GM12801 (cell line): ENCODE data around the gene RAE1.

Experiments
- CTCF ChIP-seq: IDR thresholded peaks from one replicate; pipeline ENCODE4 v1.5.1; 2011; ENCODE audit warnings: control low read depth; ENCODE audit not compliant: insufficient read length; ENCODE audit errors: extremely low read depth

Gene RAE1

DNA sequence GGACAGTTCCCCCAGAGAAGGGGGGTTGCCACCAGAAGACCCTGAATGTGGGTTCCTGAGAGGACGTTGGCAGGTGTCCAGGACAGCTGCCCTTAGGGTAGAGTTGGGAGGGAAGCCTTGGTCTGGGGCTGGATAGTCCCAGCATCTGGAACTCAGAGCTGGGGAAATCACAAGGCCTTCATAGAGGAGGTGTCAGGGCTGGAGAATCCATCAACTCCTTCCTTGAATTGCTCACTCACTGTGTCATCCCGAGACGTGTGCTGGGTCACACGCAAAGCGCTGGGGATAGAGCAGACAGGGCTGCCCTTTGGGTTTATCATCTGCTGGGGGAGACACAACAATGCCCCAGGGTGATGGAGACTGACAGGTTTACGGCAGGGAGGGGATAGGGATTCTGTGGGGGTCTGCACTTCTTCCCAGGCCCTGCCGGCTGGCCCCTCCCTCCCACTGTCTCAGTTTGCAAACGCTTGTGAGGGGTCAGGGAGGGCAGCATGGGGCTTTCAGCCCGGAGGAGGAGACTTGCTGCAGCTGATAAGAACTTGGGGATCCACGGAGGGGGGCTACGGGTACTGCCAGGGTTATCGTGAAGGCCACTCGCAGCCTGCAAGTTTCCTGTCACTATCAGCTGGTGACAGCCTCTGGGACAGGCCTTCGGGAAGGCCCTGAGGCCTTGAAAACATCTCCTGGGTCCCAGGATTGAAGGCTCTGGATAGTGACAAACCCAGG is 58.8 kb downstream of the RAE1 start:
- no peak for TF ChIP-seq CTCF

GRCh38 chr20:57410398-57410920 is 59.4 kb downstream of the RAE1 start:
- no peak for TF ChIP-seq CTCF

DNA sequence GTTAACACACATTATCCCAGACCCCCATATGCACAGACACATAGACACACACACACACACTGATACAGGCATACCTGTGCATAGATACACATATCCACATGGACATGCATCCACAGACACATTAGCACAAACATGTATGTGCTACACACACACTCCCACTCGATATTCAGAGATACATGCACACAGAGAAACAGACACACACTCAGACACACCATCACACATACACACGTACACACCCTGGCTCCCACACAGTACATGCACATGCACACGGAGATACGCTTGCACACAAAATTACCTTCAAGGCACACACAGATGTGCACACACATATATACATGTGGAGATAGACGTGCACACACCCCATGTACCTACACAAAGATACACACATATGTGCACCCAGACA is 59.9 kb downstream of the RAE1 start:
- TF ChIP-seq CTCF: no peak

GRCh38 chr20:57411406-57412283 is 60.6 kb downstream of the RAE1 start:
- TF ChIP-seq CTCF: no peak

DNA sequence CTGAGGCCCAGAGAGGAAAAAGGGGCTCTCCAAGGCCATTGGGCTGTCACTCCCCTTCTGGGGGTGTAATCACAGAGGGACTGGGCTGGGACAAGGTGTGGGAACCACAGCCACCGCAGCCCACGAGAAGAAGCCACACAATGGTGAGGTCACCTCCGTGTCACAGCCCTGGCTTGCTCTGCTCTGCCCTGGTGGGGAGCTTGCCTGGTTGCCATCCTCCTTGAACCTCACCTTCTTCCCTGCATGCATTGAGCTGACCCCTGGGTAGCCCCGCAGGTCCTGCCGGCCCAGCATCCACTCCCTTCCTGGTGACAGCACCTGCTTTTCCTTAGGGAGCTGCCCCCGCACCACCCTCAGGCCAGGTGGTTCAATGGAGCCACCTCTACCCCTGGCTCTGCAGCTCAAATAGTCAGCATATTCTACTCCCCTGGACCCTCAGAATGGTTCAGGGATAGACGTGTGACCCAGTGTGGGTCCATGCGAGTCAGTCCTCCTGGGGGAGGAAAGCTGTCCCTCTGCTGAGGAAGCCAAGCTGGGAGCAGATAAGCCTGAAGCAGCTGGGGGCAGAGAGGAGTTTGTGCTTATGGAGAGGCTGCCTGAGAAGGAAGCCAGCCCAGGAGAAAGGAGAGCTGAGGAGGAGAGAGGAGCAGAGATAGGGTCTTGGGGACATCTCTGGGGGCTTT is 61.4 kb downstream of the RAE1 start:
- TF ChIP-seq CTCF: no peak

GRCh38 chr20:57413986-57414385 is 62.9 kb downstream of the RAE1 start:
- no peak for TF ChIP-seq CTCF
